IPS DF 19.7 (cell line): ENCODE results near the gene PPP5C.
"Not testable (repeated sequence)": the region's sequence is repeated elsewhere in the genome, so short reads cannot be mapped to it uniquely, and the experiment has no call there.

Experiments
- DNase-seq: peaks from one replicate; pipeline ENCODE4 v3.0.0-alpha.2; 2013; ENCODE audit warnings: low read depth, low spot score

The PPP5C gene

GRCh38 chr19:46346821-46347571 lies at the start of gene PPP5C:
Gene PPP5C, plus strand, starts transcription at chr19:46347087. Its CDS starts 10 bp downstream, at chr19:46347097.
- DNase-seq, result peak; percentile 88

- no peak for DNase-seq
These were observed 49.0 kb upstream of the PPP5C start for GRCh38 chr19:46297700-46298478.

GRCh38 chr19:46298479-46299003 lies 48.3 kb upstream of the PPP5C start:
- DNase-seq, result no peak

- DNase-seq, result no peak
These were observed 47.8 kb upstream of the PPP5C start for GRCh38 chr19:46299004-46299509.

- DNase-seq, result no peak
These were observed 47.2 kb upstream of the PPP5C start for GRCh38 chr19:46299695-46300094.

- DNase-seq, result no peak
These were observed 43.6 kb upstream of the PPP5C start for GRCh38 chr19:46303322-46303690.

GRCh38 chr19:46303691-46304397 lies 43.0 kb upstream of the PPP5C start:
- DNase-seq, result peak; percentile 60

- DNase-seq, result no peak
These were observed 40.4 kb upstream of the PPP5C start for GRCh38 chr19:46306501-46306900.

- no peak for DNase-seq
These were observed 38.4 kb upstream of the PPP5C start for GRCh38 chr19:46308510-46308909.

- no peak for DNase-seq
These were observed 37.8 kb upstream of the PPP5C start for GRCh38 chr19:46309056-46309455.

- DNase-seq, result no peak
These were observed 35.4 kb upstream of the PPP5C start for GRCh38 chr19:46311444-46311843.

- not testable (repeated sequence) for DNase-seq
These were observed 33.1 kb upstream of the PPP5C start for GRCh38 chr19:46313540-46314469.

GRCh38 chr19:46317339-46317738 lies 29.5 kb upstream of the PPP5C start:
- DNase-seq, result no peak

GRCh38 chr19:46319613-46320012 lies 27.3 kb upstream of the PPP5C start:
- DNase-seq, result no peak

GRCh38 chr19:46320559-46320958 lies 26.3 kb upstream of the PPP5C start:
- DNase-seq, result no peak

- no peak for DNase-seq
These were observed 25.2 kb upstream of the PPP5C start for GRCh38 chr19:46321653-46322052.

- not testable (repeated sequence) for DNase-seq
These were observed 23.7 kb upstream of the PPP5C start for GRCh38 chr19:46323227-46323626.

GRCh38 chr19:46324277-46324676 lies 22.6 kb upstream of the PPP5C start:
- no peak for DNase-seq

GRCh38 chr19:46326608-46327007 lies 20.3 kb upstream of the PPP5C start:
- DNase-seq, result no peak

- DNase-seq, result no peak
These were observed 18.8 kb upstream of the PPP5C start for GRCh38 chr19:46328079-46328478.
